Sigmoid colon (tissue), 3 donors: ENCODE data around the gene VIT.

Experiments
- POLR2A ChIP-seq, 2 donors: fragments of 450-650 bp; IDR thresholded peaks; one replicate each; pipeline ENCODE4 v1.6.1; 2016; ENCODE audit warnings: antibody characterized with exemption in 2 of 2, mild to moderate bottlenecking in 2 of 2, moderate library complexity in 2 of 2
- TF ChIP-seq, protein P1 (sequence below), 4 experiments: fragments of 450-650 bp in 3 of 4; fragments of 200-600 bp in 1 of 4; IDR thresholded peaks; one replicate each; pipeline ENCODE4 v1.5.1; 2016 to 2019; ENCODE audit warnings: antibody characterized with exemption in 4 of 4, mild to moderate bottlenecking in 3 of 4, moderate library complexity in 2 of 4

DNA sequence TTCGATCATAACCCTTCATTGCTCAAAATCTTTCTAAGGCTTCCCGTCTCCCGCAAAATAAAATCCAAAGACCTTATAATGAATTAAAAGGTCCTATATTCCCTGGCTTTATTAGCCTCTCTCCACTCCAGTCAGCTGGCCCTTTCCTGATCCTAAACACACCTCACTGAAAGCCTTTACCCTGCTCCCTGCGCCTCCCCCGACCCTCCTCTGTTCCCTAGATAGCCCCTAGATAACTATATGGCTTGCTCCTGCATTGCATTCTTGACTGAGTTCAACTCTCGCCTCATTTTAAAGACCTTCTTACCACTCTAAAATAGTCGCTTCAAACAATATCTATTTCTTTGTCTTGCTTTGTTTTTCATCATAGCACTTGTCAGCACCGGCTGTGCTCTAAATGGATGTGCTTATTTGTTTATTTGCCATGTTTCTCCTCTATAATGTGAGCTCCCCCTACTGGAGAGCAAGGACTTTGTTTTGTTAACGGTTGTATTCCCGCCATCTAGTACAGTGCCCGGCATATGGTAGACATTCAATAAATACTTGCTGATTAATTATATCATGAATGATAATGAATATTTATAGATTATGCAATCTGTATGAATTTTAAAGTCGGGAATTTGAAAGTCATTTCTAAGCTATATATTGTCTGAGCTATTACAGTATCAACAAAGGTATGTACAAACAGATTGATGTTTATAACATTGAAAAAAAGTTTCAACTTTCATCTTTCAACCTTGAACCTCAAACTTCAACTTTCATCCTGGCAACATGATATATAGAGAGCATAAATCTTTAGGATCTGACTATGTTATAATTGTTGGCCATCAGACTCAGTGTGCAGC lies 32.4 kb upstream of the VIT start:
- TF ChIP-seq, protein P1, sequence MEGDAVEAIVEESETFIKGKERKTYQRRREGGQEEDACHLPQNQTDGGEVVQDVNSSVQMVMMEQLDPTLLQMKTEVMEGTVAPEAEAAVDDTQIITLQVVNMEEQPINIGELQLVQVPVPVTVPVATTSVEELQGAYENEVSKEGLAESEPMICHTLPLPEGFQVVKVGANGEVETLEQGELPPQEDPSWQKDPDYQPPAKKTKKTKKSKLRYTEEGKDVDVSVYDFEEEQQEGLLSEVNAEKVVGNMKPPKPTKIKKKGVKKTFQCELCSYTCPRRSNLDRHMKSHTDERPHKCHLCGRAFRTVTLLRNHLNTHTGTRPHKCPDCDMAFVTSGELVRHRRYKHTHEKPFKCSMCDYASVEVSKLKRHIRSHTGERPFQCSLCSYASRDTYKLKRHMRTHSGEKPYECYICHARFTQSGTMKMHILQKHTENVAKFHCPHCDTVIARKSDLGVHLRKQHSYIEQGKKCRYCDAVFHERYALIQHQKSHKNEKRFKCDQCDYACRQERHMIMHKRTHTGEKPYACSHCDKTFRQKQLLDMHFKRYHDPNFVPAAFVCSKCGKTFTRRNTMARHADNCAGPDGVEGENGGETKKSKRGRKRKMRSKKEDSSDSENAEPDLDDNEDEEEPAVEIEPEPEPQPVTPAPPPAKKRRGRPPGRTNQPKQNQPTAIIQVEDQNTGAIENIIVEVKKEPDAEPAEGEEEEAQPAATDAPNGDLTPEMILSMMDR (IDR thresholded peaks at IDR 0.05) = peak; percentile 28 to 68 (median 60)
- TF ChIP-seq POLR2A (IDR thresholded peaks at IDR 0.05) = no peak
